RWPE2 (cell line): ENCODE measurements around the gene ZNF12.

ENCODE experiments used
- ATAC-seq: fragments of 200-7000 bp; cut with Tn5 transposase; 3 replicates; pipeline ENCODE4 v1.9.1; 2021; ENCODE audit warnings: low read depth
- DNase-seq: peaks from one replicate; pipeline ENCODE4 v3.0.0-alpha.2; 2020; ENCODE audit warnings: low spot score
- H3K27ac ChIP-seq: fragments of 450-650 bp; 2 replicates; pipeline ENCODE4 v1.5.1; 2017; ENCODE audit warnings: mild to moderate bottlenecking; ENCODE audit not compliant: poor library complexity, severe bottlenecking
- H3K27me3 ChIP-seq: fragments of 250-450 bp; sonication (Bioruptor Pico); 2 replicates; pipeline ENCODE4 v1.5.1; 2021; ENCODE audit warnings: mild to moderate bottlenecking, moderate library complexity; ENCODE audit not compliant: insufficient read depth, poor library complexity, severe bottlenecking
- H3K36me3 ChIP-seq: fragments of 250-450 bp; sonication (Bioruptor Pico); 2 replicates; pipeline ENCODE4 v1.5.1; 2020; ENCODE audit warnings: low read depth, mild to moderate bottlenecking, moderate library complexity
- H3K4me1 ChIP-seq: fragments of 250-450 bp; sonication (Bioruptor Pico); 2 replicates; pipeline ENCODE4 v1.5.1; 2021; ENCODE audit warnings: mild to moderate bottlenecking, moderate library complexity; ENCODE audit not compliant: insufficient read depth, poor library complexity, severe bottlenecking
- H3K4me3 ChIP-seq: fragments of 250-450 bp; sonication (Bioruptor Pico); 2 replicates; pipeline ENCODE4 v1.5.1; 2021; ENCODE audit warnings: mild to moderate bottlenecking, moderate library complexity; ENCODE audit not compliant: severe bottlenecking
- H3K9me3 ChIP-seq: fragments of 250-450 bp; sonication (Bioruptor Pico); 2 replicates; pipeline ENCODE4 v1.5.1; 2021; ENCODE audit warnings: mild to moderate bottlenecking, moderate library complexity; ENCODE audit not compliant: severe bottlenecking
- TF ChIP-seq, protein P1 (sequence below): fragments of 450-650 bp; IDR thresholded peaks from one replicate; pipeline ENCODE4 v1.5.1; 2017; ENCODE audit warnings: mild to moderate bottlenecking, moderate library complexity; ENCODE audit not compliant: poor library complexity, severe bottlenecking

The ZNF12 gene

DNA sequence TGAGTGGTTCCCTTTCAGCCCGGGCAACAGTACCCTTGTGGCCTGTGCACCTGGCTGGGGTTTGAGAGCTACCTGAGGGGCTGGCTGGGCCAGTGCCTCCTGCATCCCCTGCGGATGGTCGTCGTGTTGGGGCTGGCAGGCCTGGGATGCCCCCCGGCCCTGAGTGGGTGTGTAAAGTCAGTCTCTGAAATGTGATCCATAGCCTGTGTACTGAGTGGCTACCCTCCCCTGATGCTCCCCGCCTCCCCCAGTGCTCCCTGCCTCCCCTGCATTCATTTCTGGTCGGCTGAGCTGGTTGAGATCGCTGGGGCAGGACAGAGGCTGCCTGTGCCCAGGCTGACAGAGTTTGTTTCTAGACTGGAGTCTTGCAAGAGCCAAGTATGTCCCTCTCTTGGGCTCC is 60.3 kb downstream of the ZNF12 start:
- Histone ChIP-seq H3K4me3 (no peak overlapping the region), H3K36me3 (peaks cover 30% of the 10 kb centered on the region), H3K9me3 (no peaks in the 10 kb centered on the region), H3K27ac (no peak overlapping the region), H3K27me3 (no peaks in the 10 kb centered on the region), H3K4me1 (no peaks in the 10 kb centered on the region)
- no peak for ATAC-seq
- no peak for DNase-seq
- TF ChIP-seq, protein P1, sequence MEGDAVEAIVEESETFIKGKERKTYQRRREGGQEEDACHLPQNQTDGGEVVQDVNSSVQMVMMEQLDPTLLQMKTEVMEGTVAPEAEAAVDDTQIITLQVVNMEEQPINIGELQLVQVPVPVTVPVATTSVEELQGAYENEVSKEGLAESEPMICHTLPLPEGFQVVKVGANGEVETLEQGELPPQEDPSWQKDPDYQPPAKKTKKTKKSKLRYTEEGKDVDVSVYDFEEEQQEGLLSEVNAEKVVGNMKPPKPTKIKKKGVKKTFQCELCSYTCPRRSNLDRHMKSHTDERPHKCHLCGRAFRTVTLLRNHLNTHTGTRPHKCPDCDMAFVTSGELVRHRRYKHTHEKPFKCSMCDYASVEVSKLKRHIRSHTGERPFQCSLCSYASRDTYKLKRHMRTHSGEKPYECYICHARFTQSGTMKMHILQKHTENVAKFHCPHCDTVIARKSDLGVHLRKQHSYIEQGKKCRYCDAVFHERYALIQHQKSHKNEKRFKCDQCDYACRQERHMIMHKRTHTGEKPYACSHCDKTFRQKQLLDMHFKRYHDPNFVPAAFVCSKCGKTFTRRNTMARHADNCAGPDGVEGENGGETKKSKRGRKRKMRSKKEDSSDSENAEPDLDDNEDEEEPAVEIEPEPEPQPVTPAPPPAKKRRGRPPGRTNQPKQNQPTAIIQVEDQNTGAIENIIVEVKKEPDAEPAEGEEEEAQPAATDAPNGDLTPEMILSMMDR, result no peak

DNA sequence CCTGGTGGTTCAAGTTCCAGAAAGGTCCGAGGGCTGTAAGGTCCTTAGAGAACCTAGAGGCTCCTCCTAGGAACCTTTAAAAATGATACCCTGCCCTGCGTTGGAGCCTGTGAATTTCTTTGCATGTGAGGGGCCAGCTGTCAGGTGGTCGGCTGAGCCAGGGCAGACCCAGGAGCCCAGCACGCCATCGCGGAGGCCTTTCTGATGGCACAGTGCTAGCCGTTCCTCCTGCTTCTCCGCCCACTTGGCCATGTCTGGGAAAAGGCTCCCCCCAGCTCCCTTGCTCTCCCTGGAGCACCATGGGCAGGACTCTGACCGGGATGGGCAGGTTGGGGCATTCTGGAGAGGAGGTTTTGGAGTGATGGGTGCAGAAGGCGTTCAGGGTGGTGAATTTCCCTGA is 62.0 kb downstream of the ZNF12 start:
- H3K4me3 ChIP-seq, result no peak overlapping the region
- DNase-seq (no peak), ATAC-seq (no peak)
- peaks cover 38% of the 10 kb centered on the region for H3K36me3 ChIP-seq
- H3K27ac ChIP-seq, result no peak overlapping the region
- no peaks in the 10 kb centered on the region for H3K4me1 ChIP-seq
- no peaks in the 10 kb centered on the region for H3K9me3 ChIP-seq
- TF ChIP-seq, protein P1, result no peak
- H3K27me3 ChIP-seq, result no peaks in the 10 kb centered on the region

DNA sequence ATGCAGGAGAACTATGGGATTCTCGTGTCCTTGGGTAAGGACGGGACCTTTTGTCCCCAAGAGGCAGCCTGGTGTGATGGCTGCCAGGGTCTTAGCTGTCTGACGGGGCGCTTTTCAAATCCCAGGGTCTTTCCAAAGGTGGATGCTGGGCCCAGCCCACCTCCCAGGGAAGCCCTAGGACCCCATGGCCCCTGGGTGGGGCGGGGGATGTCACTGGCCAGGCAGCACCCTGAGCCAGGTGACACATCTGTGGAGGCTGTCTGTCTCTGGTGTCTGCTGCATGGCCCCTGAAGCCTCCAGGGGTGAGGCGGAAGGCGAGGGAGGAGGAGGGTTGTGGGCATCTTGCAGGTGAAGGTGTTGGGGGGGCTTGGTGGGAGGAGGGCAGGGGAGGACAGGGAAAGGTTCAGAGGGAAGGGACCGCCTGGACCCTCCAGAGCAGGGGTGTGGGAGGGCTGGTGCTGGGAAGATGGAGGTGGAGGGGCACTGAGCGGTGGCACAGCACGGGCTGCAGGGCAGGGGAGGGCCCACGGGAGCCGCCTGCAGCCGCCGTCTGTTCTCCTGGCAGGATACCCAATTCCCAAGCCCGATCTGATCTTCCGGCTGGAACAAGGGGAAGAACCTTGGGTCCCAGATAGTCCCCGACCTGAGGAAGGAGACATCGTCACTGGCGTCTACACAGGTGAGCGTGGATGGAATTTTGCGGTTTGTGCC is 62.7 kb downstream of the ZNF12 start:
- no peak overlapping the region for H3K27ac ChIP-seq
- ATAC-seq, result no peak
- H3K9me3 ChIP-seq, result no peaks in the 10 kb centered on the region
- no peaks in the 10 kb centered on the region for H3K4me1 ChIP-seq
- no peak overlapping the region for H3K4me3 ChIP-seq
- H3K27me3 ChIP-seq, result no peaks in the 10 kb centered on the region
- DNase-seq, result no peak
- TF ChIP-seq, protein P1, result no peak
- H3K36me3 ChIP-seq, result peaks cover 41% of the 10 kb centered on the region

DNA sequence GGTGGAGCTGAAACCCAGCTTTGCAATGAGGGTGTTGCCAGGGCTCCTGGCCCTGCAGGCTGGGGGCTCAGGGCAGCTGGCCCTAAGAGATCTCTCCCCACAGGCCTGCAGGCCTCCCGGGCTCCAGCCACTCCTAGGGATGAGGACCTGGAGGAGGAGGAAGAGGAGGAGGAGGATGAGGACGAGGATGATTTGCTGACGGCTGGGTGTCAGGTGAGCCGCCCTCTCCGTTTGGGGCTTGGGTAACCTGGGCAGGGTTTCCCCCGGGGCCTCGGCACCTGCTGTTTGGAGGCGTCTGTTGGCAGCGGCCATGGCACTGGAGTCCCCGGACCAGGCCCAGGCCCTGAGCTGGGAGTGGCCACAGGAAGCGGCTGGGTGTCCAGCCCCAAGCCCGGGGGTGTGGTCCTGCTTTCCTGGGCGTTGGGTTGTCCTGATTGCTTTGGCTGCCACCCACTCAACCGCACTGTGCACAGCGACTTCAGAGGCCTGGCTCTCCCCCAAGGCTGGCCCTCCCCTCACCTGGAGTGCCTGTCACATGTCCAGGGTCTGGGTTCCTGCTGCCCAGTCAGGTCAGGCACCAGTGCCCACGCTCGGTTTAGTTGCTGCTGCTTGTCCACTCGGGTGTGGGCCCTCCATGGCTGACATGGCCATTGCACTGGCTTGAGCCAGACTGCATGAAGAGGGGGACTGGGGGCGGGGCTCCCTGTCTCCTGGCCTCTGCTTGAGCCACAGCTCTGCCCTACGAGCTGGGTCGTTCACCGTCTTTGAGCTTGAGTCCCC is 63.7 kb downstream of the ZNF12 start:
- DNase-seq, result no peak
- H3K36me3 ChIP-seq, result peaks cover 41% of the 10 kb centered on the region

More for the DNA sequence above, 63.7 kb downstream of the ZNF12 start:
- no peak for ATAC-seq
- no peaks in the 10 kb centered on the region for H3K4me1 ChIP-seq
- no peaks in the 10 kb centered on the region for H3K9me3 ChIP-seq
- no peaks in the 10 kb centered on the region for H3K27me3 ChIP-seq
- H3K4me3 ChIP-seq, result no peak overlapping the region
- no peak overlapping the region for H3K27ac ChIP-seq
- TF ChIP-seq, protein P1, result no peak
